Smooth muscle cell of the umbilical artery (primary cell): ENCODE results near the gene TLE3. TPM values are rescaled to one million over a fixed set of nuclear protein-coding genes. Genes with fewer than 3 reads are reported as not detected.

Experiments
- total RNA-seq: library from RNA; depleted of rRNA; stranded (reverse); fragments of >200 nt; gene quantifications from 2 replicates; pipeline ENCODE4 v1.2.3, GENCODE V29; 2014

Gene TLE3
- total RNA-seq = 31.2 and 74.2 TPM in 2 replicates

DNA sequence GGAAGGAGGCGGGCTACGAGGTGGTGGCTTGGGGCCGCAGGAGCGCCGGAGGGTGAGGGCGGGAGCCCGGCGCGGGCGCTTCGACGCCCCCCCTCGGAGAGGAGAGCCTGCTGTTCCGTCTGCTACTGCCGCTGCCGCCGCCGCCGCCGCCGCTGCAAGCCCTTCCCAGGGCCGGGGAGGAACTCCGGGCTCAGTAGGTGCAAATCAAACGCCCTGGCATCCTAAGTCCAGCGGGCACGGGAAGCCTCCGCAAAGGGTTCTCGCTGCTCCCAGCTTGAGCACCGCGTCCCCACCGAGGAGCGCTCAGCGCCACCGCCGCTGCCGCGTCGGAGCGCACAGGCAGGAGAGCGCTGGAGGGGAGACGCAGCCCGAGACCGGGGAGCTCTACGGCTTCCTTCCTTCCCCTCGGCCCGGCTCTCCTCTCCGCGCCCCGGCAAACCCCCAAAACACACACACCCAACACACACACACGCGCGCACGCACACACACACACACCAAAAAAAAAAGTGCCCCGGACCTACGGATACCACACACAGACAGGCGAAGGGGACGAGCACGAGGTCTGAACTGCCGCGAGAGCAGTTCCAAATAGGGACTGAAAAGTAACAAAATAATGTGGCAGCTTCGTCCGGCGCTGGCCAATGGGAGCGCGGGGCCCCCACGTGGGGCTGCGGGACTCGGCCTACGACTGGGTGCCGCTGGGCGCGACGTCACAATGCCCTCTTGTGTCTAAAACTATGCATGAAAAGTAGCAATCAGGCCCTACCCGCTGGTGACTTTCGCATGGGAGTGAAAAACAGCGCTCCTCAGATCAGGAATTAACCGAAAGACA, at the start of gene TLE3:
TSS of gene TLE3 (minus strand) at position 597 of the 832 bp plus-strand sequence. CDS start 1,119 bp downstream, outside the sequence.

